Right forelimb (tissue), 1 donor: ENCODE measurements around the gene MSI1.

Source experiments
- DNase-seq: peaks from one replicate; pipeline ENCODE4 v3.0.0-alpha.2; 2018

The MSI1 gene

DNA sequence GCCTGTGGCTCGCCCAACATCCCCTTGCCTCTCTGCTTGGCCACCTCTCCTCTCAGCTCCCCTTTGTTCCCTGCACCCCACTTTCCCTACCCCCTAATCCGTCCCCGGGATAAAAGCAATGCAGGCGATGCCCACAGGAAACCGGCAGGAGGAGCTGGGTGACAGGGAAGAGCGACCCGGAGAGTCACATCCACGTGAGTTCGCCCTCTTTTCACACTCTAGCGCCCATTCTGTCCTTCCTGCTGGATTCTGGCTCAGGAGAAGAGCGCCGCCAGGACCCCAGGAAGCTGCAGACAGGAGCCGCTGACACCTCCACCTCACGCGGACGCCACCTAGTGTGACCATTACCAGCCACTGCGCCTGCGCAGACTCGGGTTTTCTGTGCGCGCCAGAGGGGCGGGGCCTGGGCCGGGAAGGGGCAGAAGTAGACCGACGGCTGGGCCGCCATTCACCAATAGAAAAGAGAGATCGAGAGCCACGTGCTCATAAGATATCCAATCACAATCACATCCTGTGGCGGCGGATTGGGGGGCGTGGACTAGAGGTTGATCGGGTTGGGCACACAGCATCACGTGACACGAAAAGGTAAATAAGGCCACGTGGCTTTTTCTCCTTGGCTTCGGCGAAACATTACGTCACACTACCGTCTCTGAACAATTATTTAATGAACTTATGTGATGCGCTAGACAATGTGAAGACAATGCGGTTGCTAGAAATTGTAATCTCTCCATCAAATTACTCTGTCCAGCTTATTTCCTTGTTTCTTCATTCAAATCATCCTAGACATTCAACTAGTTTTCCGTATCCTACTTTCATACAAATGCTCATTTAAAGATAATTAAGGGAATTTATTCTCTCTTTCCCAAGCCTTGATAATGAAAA, 51.5 kb downstream of the MSI1 start:
- DNase-seq, result peak; percentile 98

DNA sequence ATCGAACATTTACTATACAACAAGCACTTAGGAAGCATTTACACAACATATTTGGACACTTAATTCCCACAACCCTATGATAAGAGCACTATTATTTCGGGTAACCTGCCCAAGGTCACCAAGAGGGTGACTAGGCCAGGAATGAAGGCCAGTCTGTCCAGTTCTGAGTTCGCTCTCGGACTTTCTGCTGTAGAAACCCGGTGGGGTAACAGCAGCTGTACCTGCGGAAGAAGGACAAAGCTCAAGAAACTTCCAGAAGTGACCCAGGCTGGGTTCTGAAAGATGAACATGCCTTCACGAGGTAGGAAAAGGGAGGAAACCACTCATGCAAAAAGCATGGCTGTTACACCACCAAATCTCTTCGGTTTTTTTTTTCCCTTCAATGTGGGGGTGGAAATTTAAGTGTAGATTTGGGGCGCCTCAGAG, 52.2 kb downstream of the MSI1 start:
- DNase-seq, result no peak

DNA sequence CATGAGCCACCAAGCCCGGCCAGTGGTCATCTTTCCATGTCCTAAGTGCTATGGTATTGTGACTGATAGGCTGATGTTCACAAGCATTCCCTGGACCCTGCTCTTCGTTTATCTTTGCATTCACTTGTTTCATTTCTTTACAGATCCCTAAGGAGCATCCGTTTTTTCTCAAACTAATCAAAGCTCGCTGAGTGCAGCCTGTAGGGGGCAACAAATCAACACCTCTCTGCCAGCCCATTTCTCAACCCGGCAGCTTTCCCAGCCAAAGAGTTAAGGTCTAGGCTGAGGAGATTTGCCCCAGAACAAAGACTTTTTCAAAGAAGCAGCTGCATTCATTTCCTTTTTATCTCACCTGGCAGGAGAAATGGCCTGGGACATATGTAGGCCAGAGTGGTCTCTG, 54.7 kb downstream of the MSI1 start:
- no peak for DNase-seq

DNA sequence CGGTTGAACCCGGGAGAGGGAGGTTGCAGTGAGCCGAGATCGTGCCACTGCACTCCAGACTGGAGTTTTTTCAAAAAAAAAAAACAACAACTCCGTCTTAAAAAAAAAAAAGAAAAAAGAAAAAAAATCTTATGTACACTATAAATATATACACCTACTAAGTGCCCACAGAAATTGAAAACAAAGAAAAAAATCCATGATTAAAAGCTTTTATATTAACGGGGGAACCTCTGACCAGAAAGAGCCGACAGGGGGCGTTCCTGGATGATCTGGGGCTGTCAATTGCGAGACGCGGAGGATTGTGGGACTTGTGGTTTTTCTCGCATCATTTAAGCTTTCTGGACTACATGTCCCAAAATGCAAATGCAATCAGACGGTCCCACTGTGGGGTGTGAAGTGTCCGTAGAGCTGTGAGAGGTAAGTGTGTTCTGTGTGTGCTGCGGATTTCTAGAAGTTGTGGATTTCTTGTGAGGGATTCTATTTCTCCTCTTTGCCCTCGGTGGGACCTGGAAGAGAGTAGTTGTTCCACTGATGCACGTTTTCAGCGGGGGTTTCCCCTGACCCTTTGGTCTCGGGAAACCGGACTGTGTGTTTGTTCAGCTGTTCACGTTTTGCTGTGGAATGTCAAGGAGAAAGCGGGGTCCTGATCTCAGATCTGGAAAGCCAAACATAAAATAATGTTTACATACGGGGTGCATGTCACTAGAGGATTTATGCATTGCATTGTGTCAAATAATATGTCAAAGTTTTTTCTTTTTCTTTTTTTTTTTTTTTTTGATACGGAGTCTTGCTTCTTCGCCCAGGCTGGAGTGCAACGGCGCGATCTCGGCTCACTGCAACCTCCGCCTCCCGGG, 66.8 kb downstream of the MSI1 start, which contains the start of gene SIRT4:
Gene SIRT4 (plus strand): TSS at position 360 of the 854 bp plus-strand sequence. CDS start 1,241 bp downstream, outside the sequence.
- DNase-seq, result peak; percentile 90

DNA sequence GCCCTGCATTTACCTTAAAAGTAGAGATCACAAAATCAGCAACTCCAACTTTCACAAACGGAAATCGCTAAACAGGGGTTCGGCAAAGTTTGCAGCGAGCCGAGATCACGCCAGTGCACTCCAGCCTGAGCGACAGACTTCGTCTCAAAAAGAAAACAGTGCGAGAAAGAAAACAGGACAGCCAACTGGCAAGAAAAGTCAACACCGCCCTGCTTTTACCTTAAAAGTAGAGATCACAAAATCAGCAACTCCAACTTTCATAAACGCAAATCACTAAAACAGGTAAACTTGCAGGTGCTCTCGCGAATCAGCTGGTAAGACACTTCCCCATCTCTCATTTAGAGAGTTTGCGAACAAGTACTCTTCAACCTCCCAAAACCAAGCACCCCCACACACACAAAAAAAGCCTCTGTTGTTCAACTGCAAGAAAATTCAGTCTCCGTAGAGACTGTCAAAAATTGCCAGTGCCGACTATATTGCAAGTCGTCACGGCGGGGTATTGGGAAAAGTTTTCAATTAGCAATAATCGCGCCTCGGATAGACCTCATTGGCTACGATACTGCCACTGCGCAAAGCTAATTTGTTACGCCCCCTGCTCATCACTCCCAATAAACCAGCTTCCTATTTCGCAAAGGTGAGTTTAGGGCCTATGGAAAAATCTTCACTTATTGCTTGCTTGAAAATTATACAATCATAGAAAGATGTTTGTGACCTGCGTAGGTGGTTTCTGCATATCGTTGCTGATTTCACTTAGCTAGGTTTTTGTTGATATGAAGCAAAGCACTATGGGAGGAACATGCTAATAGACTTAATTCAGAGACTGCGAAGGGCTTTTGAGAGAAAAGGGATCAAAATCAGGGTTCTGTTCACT, 76.1 kb downstream of the MSI1 start, which contains the start of gene RNU4-1:
Gene RNU4-1 (minus strand): TSS at position 577 of the 871 bp plus-strand sequence.
- DNase-seq, result peak; percentile 86

DNA sequence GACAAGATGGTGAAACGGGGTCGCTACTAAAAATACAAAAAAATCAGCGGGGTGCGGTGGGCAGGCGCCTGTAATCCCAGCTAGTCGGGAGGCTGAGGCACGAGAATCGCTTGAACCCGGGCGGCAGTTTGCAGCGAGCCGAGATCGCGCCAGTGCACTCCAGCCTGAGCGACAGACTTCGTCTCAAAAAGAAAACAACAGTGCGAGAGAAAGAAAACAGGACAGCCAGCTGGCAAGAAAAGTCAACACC, 76.6 kb downstream of the MSI1 start:
- DNase-seq, result no peak
